GM23248 (cell line): ENCODE results near the gene MTA3. TPM values are rescaled to one million over a fixed set of nuclear protein-coding genes. Genes with fewer than 3 reads are reported as not detected.

Source experiments
- DNase-seq: peaks from one replicate; pipeline ENCODE4 v3.0.0-alpha.2; 2015
- H2AFZ ChIP-seq: fragments of 200-600 bp; sonication (generic); 2 replicates; pipeline ENCODE4 v1.6.1; 2016; ENCODE audit warnings: antibody characterized with exemption
- H3F3A ChIP-seq: fragments of 200-600 bp; sonication (generic); 2 replicates; pipeline ENCODE4 v1.6.1; 2016; ENCODE audit warnings: mild to moderate bottlenecking, antibody characterized with exemption, mixed run types; ENCODE audit not compliant: insufficient read depth
- H3K27ac ChIP-seq: fragments of 200-600 bp; sonication (generic); 2 replicates; pipeline ENCODE4 v1.5.1; 2016; ENCODE audit warnings: mild to moderate bottlenecking
- H3K27me3 ChIP-seq: fragments of 200-600 bp; sonication (generic); replicated peaks from 2 replicates; pipeline ENCODE4 v1.6.1; 2016; ENCODE audit warnings: mild to moderate bottlenecking; ENCODE audit not compliant: insufficient read depth
- H3K36me3 ChIP-seq: fragments of 200-600 bp; sonication (generic); 2 replicates; pipeline ENCODE4 v1.6.1; 2016; ENCODE audit warnings: low read depth, mild to moderate bottlenecking
- H3K4me1 ChIP-seq: fragments of 200-600 bp; sonication (generic); 2 replicates; pipeline ENCODE4 v1.6.1; 2016; ENCODE audit warnings: mild to moderate bottlenecking; ENCODE audit not compliant: insufficient read depth
- H3K4me2 ChIP-seq: fragments of 200-600 bp; sonication (generic); one replicate; pipeline ENCODE4 v1.6.1; 2016; ENCODE audit warnings: mild to moderate bottlenecking; ENCODE audit not compliant: unreplicated experiment
- H3K4me3 ChIP-seq: fragments of 200-600 bp; sonication (generic); 2 replicates; pipeline ENCODE4 v1.5.1; 2016; ENCODE audit warnings: mild to moderate bottlenecking
- H3K79me2 ChIP-seq: fragments of 200-600 bp; sonication (generic); 2 replicates; pipeline ENCODE4 v1.6.1; 2016; ENCODE audit warnings: mild to moderate bottlenecking; ENCODE audit not compliant: insufficient read depth
- H3K9ac ChIP-seq: fragments of 200-600 bp; sonication (generic); 2 replicates; pipeline ENCODE4 v1.6.1; 2016; ENCODE audit warnings: mild to moderate bottlenecking
- H3K9me2 ChIP-seq: fragments of 200-600 bp; sonication (generic); 2 replicates; pipeline ENCODE4 v1.6.1; 2016; ENCODE audit warnings: mixed run types, mild to moderate bottlenecking, moderate library complexity; ENCODE audit not compliant: insufficient read depth
- H3K9me3 ChIP-seq: fragments of 200-600 bp; sonication (generic); one replicate; pipeline ENCODE4 v1.6.1; 2017; ENCODE audit warnings: low read depth
- H4K20me1 ChIP-seq: fragments of 200-600 bp; sonication (generic); 2 replicates; pipeline ENCODE4 v1.6.0; 2016; ENCODE audit not compliant: insufficient read depth
- EZH2 ChIP-seq: fragments of 200-600 bp; sonication (generic); IDR thresholded peaks from 2 replicates; pipeline ENCODE4 v1.6.1; 2018; ENCODE audit warnings: antibody characterized with exemption, mild to moderate bottlenecking; ENCODE audit not compliant: insufficient read depth, poor library complexity, severe bottlenecking
- EZH2phosphoT487 ChIP-seq: fragments of 200-600 bp; sonication (generic); IDR thresholded peaks from 2 replicates; pipeline ENCODE4 v1.6.1; 2018; ENCODE audit warnings: antibody characterized with exemption, moderate library complexity, mild to moderate bottlenecking, low read depth; ENCODE audit not compliant: insufficient read depth
- WGBS, 2 experiments: methylation state at CpG; one replicate each; pipeline ENCODE4 v1.1.6; 2015 to 2017; ENCODE audit warnings: low lambda C conversion rate in 2 of 2, low coverage in 1 of 2; ENCODE audit errors: missing lambda C conversion rate in 2 of 2; 5-methylcytosine and 5-hydroxymethylcytosine counted together
- in situ Hi-C: fragments of 300-500 bp; cut with MboI; formaldehyde crosslinking; loops from 2 replicates; pipeline ENCODE4 v1.15.0; 2020
- polyA plus RNA-seq: library from polyadenylated mRNA; unstranded; fragments of >200 nt; fragmentation: Nextera tagmentation; extraction: Ambion mirVana; gene quantifications from 2 replicates; pipeline ENCODE4 v1.2.1, GENCODE V29; 2016
- total RNA-seq: library from RNA; depleted of rRNA; stranded (reverse); fragments of >200 nt; shearing (Covaris generic); gene quantifications from 2 replicates; pipeline ENCODE4 v1.2.3, GENCODE V29; 2014

The MTA3 gene
- total and polyA plus RNA-seq, 2 experiments from 2014 or later: 25.7 to 29.7 TPM

GRCh38 chr2:42714686-42715085 lies 146.3 kb downstream of the MTA3 start:
- in situ Hi-C loops: no loop called here

GRCh38 chr2:42721898-42722297 lies 153.5 kb downstream of the MTA3 start:
- H2AFZ ChIP-seq: peak overlapping the region; percentile 61
- 48 to 53% methylated on average over 2 of the region's 2 CpGs for WGBS, 2 experiments

More at GRCh38 chr2:42714686-42715085, 146.3 kb downstream of the MTA3 start:
- H3K79me2 ChIP-seq: no peaks in the 10 kb centered on the region
- no peak for DNase-seq
- no peaks in the 10 kb centered on the region for H3F3A ChIP-seq
- no peak overlapping the region for H3K9ac ChIP-seq
- H4K20me1 ChIP-seq: no peaks in the 10 kb centered on the region
- no peak overlapping the region for H2AFZ ChIP-seq
- no peak overlapping the region for H3K27ac ChIP-seq
- no peaks in the 10 kb centered on the region for H3K27me3 ChIP-seq
- no peaks in the 10 kb centered on the region for H3K4me1 ChIP-seq
- WGBS, 2 experiments: 80 to 84% methylated on average over 7 of the region's 7 CpGs
- no peak for TF ChIP-seq EZH2
- no peak for TF ChIP-seq EZH2phosphoT487
- H3K9me3 ChIP-seq: no peaks in the 10 kb centered on the region
- 0 out of 2 replicates have a peak, but pooled peaks cover 1% of the 10 kb centered on the region for H3K36me3 ChIP-seq
- H3K9me2 ChIP-seq: no peaks in the 10 kb centered on the region
- H3K4me2 ChIP-seq: no peak overlapping the region
- no peak overlapping the region for H3K4me3 ChIP-seq

GRCh38 chr2:42722320-42723190 lies 154.1 kb downstream of the MTA3 start:
- H2AFZ ChIP-seq: peak overlapping the region; percentile 61
- H3K4me3 ChIP-seq: peak overlapping the region; percentile 38
- peak overlapping the region; percentile 75 for H3K4me2 ChIP-seq

More at GRCh38 chr2:42721898-42722297, 153.5 kb downstream of the MTA3 start:
- Histone ChIP-seq H3K4me1 (peaks cover 13% of the 10 kb centered on the region), H3K79me2 (no peaks in the 10 kb centered on the region), H3K4me2 (peak overlapping the region; percentile 75), H4K20me1 (no peaks in the 10 kb centered on the region), H3K9me2 (no peaks in the 10 kb centered on the region), H3K27me3 (no peaks in the 10 kb centered on the region), H3K9me3 (no peaks in the 10 kb centered on the region), H3K4me3 (peak overlapping the region; percentile 38; the same call in 1 of the 2 replicates), H3F3A (peaks cover 17% of the 10 kb centered on the region), H3K36me3 (no peaks in the 10 kb centered on the region), H3K27ac (peak overlapping the region; percentile 73), H3K9ac (peak overlapping the region; percentile 69)
- DNase-seq: peak; percentile 53
- in situ Hi-C loops: no loop called here
- no peak for TF ChIP-seq EZH2
- TF ChIP-seq EZH2phosphoT487: no peak

GRCh38 chr2:42723465-42723864 lies 155.0 kb downstream of the MTA3 start:
- Histone ChIP-seq H3K4me1 (peaks cover 13% of the 10 kb centered on the region), H3K4me2 (no peak overlapping the region), H4K20me1 (no peaks in the 10 kb centered on the region), H3K9me3 (no peaks in the 10 kb centered on the region), H2AFZ (no peak overlapping the region), H3K36me3 (no peaks in the 10 kb centered on the region), H3K79me2 (no peaks in the 10 kb centered on the region), H3F3A (peaks cover 17% of the 10 kb centered on the region), H3K9ac (no peak overlapping the region), H3K27me3 (no peaks in the 10 kb centered on the region), H3K4me3 (no peak overlapping the region), H3K9me2 (no peaks in the 10 kb centered on the region), H3K27ac (peak overlapping the region; percentile 73)
- in situ Hi-C loops: no loop called here
- DNase-seq: no peak
- TF ChIP-seq EZH2: no peak
- no peak for TF ChIP-seq EZH2phosphoT487

More at GRCh38 chr2:42722320-42723190, 154.1 kb downstream of the MTA3 start:
- H3K9me3 ChIP-seq: no peaks in the 10 kb centered on the region
- peaks cover 13% of the 10 kb centered on the region for H3K4me1 ChIP-seq
- H3F3A ChIP-seq: peaks cover 17% of the 10 kb centered on the region
- WGBS, 2 experiments: 23 to 26% methylated on average over 7 of the region's 7 CpGs
- H3K9ac ChIP-seq: peak overlapping the region; percentile 69
- H3K27ac ChIP-seq: peak overlapping the region; percentile 73
- no peak for TF ChIP-seq EZH2phosphoT487
- TF ChIP-seq EZH2: no peak
- peak; percentile 97 for DNase-seq
- no peaks in the 10 kb centered on the region for H4K20me1 ChIP-seq
- no peaks in the 10 kb centered on the region for H3K9me2 ChIP-seq
- no peaks in the 10 kb centered on the region for H3K27me3 ChIP-seq
- no peaks in the 10 kb centered on the region for H3K36me3 ChIP-seq
- no peaks in the 10 kb centered on the region for H3K79me2 ChIP-seq
- in situ Hi-C loops: no loop called here
